HepG2 (cell line): ENCODE measurements around the gene PPP1R15A. TPM values are rescaled to one million over a fixed set of nuclear protein-coding genes. Genes with fewer than 3 reads are reported as not detected.

ENCODE experiments used
- CCAR2 ChIP-seq: fragments of 200-400 bp; formaldehyde crosslinking; optimal IDR thresholded peaks from 2 replicates; pipeline ENCODE3; 2018; ENCODE audit warnings: low read depth, mild to moderate bottlenecking, low read length, moderate library complexity
- ETS1 ChIP-seq: sonication (generic); formaldehyde crosslinking; IDR thresholded peaks from 2 replicates; pipeline ENCODE4 v1.4.0; 2020; ENCODE audit warnings: missing genetic modification reagents
- GMEB2 ChIP-seq: IDR thresholded peaks from 2 replicates; pipeline ENCODE4 v1.6.1; 2016; ENCODE audit warnings: missing biosample characterization, missing genetic modification reagents, low read depth
- HNRNPUL1 ChIP-seq: fragments of 200-400 bp; formaldehyde crosslinking; IDR thresholded peaks from 2 replicates; pipeline ENCODE4 v1.6.1; 2017; ENCODE audit warnings: low read depth, mild to moderate bottlenecking, low read length, moderate library complexity
- KIAA2018 ChIP-seq: sonication (generic); formaldehyde crosslinking; IDR thresholded peaks from 2 replicates; pipeline ENCODE4 v1.5.0; 2020; ENCODE audit warnings: mild to moderate bottlenecking, missing genetic modification reagents, borderline replicate concordance
- MED13 ChIP-seq: sonication (generic); formaldehyde crosslinking; IDR thresholded peaks from 2 replicates; pipeline ENCODE4 v1.5.0; 2020; ENCODE audit warnings: missing genetic modification reagents
- NFYB ChIP-seq: sonication (generic); formaldehyde crosslinking; IDR thresholded peaks from 2 replicates; pipeline ENCODE4 v1.4.0; 2020; ENCODE audit warnings: missing genetic modification reagents
- NR2F1 ChIP-seq, 2 experiments: fragments of 450-650 bp in 1 of 2; formaldehyde crosslinking in 1 of 2; IDR thresholded peaks; 2 replicates each; pipeline versions ENCODE4 v1.5.0 to v1.6.1; 2016 to 2020; ENCODE audit warnings: mild to moderate bottlenecking in 1 of 2, missing compliant biosample characterization in 1 of 2, missing genetic modification reagents in 1 of 2, moderate library complexity in 1 of 2
- PREB ChIP-seq: sonication (generic); formaldehyde crosslinking; IDR thresholded peaks from 2 replicates; pipeline ENCODE4 v1.4.0; 2020; ENCODE audit warnings: missing genetic modification reagents
- RARA ChIP-seq: IDR thresholded peaks from 2 replicates; pipeline ENCODE4 v1.6.1; 2016; ENCODE audit warnings: missing genetic modification reagents, missing compliant biosample characterization
- ZFP37 ChIP-seq: sonication (generic); formaldehyde crosslinking; IDR thresholded peaks from 2 replicates; pipeline ENCODE4 v1.4.0; 2020; ENCODE audit warnings: missing genetic modification reagents, borderline replicate concordance
- ZNF235 ChIP-seq: sonication (generic); formaldehyde crosslinking; IDR thresholded peaks from 2 replicates; pipeline ENCODE4 v1.8.1; 2023; ENCODE audit warnings: mild to moderate bottlenecking, missing genetic modification reagents, borderline replicate concordance
- ZNF282 ChIP-seq: fragments of 450-650 bp; IDR thresholded peaks from 2 replicates; pipeline ENCODE4 v1.6.1; 2018; ENCODE audit not compliant: partially characterized antibody
- ZNF547 ChIP-seq: sonication (generic); formaldehyde crosslinking; IDR thresholded peaks from 2 replicates; pipeline ENCODE4 v1.5.1; 2020; ENCODE audit warnings: mild to moderate bottlenecking, missing genetic modification reagents
- ZNF597 ChIP-seq: sonication (generic); formaldehyde crosslinking; IDR thresholded peaks from 2 replicates; pipeline ENCODE4 v1.5.0; 2020; ENCODE audit warnings: missing genetic modification reagents
- ZNF678 ChIP-seq: sonication (generic); formaldehyde crosslinking; IDR thresholded peaks from 2 replicates; pipeline ENCODE4 v1.4.0; 2020; ENCODE audit warnings: mild to moderate bottlenecking, missing genetic modification reagents
- ZNF781 ChIP-seq: sonication (generic); formaldehyde crosslinking; IDR thresholded peaks from 2 replicates; pipeline ENCODE4 v1.5.1; 2020; ENCODE audit warnings: borderline replicate concordance, mild to moderate bottlenecking, missing genetic modification reagents; ENCODE audit errors: not compliant biosample characterization
- ZSCAN20 ChIP-seq: sonication (generic); formaldehyde crosslinking; IDR thresholded peaks from 2 replicates; pipeline ENCODE4 v1.4.0; 2020; ENCODE audit warnings: missing genetic modification reagents, mild to moderate bottlenecking, borderline replicate concordance
- polyA plus RNA-seq, 8 experiments: library from polyadenylated mRNA; depleted of rRNA in 3 of 8; stranded (reverse) in 7 of 8; unstranded in 1 of 8; fragments of >200 nt; fragmentation: Illumina TruSeq in 4 of 8; extraction: Trizol in 4 of 8; gene quantifications; 2 replicates each; pipeline versions ENCODE4 v1.2.1 to v1.2.3, GENCODE V29; 2011 to 2016; ENCODE audit warnings: low read depth in 4 of 8, missing spikeins in 1 of 8, mixed read lengths in 1 of 8; ENCODE audit not compliant: insufficient read depth in 1 of 8
- total RNA-seq, 5 experiments: library from RNA; depleted of rRNA; stranded (reverse); fragments of >200 nt; fragmentation: Illumina TruSeq; extraction: Trizol; gene quantifications; 2 replicates each; pipeline ENCODE4 v1.2.3, GENCODE V29; 2016; ENCODE audit warnings: low read depth in 1 of 5

The PPP1R15A gene
- total and polyA plus RNA-seq, 2 of the 13 experiments (the other 11 are each of a cell fraction or from before 2014, with no cell fraction given), result 15.6 to 18.5 TPM

DNA sequence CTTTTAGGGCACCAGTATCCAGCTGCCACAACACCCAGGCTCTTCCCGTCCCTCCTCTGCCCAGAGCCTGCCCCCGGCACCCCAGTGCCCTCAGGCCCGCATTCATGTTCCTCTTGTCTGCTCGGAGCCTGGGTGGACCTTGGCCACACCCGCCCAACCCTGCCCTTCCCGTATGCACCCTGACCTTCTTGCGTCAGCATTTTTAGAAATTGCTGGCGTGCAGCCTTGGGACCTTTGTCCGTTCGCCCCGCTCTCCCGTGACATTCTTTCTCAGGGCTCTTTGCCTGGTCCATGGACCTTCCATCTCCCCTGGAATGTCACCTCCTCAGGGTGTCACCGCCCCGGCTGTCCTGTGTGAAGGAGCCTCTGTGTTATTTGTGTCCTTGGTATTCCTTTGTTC is 35.5 kb downstream of the PPP1R15A start (continued):
- TF ChIP-seq CCAR2, result no peak
- no peak for TF ChIP-seq ZNF282
- no peak for TF ChIP-seq ZNF235
- TF ChIP-seq GMEB2, result no peak
- no peak for TF ChIP-seq ZFP37
- no peak for TF ChIP-seq NFYB (CRISPR knock-in tag)
- TF ChIP-seq MED13 (CRISPR knock-in tag), result no peak
- no peak for TF ChIP-seq KIAA2018 (CRISPR knock-in tag)
- TF ChIP-seq HNRNPUL1, result no peak
- TF ChIP-seq ZNF678 (CRISPR knock-in tag), result no peak
- peak; percentile 75 for TF ChIP-seq RARA
- no peak for TF ChIP-seq PREB (CRISPR knock-in tag)
- TF ChIP-seq ZNF781, result no peak
- no peak for TF ChIP-seq ZNF597 (CRISPR knock-in tag)
- TF ChIP-seq ETS1 (CRISPR knock-in tag), result no peak
- TF ChIP-seq NR2F1 (CRISPR knock-in tag; IDR thresholded peaks at IDR 0.05), result peak; percentile 89 to 91
- no peak for TF ChIP-seq ZNF547 (CRISPR knock-in tag)
- no peak for TF ChIP-seq ZSCAN20 (CRISPR knock-in tag)
